Measurements from ENCODE around the gene DYSF. TPM values are rescaled to one million over a fixed set of nuclear protein-coding genes. Genes with fewer than 3 reads are reported as not detected.

The DYSF gene
- total RNA-seq, 4 donors from 2014 or later = 17.4 to 40.7 (median 18.5) TPM

DNA sequence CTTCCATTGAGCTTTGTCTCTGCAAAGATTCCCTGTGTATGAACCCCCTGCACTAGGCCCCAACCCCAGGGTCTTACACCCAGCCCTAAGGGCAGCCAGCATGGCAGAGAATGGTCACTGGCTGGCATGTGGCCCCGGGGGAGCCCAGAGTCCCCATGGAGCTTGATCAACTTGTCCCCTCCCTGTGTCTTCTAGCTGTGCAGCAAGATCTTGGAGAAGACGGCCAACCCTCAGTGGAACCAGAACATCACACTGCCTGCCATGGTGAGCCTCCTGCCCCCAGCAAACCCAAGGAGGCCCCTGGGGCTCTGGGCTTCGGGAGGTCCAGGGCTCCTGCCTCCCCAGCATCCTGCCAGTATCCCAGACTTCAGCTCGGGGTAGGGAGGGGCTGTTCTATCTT lies 81.5 kb downstream of the DYSF start:
- no peak overlapping the region for H3K4me3 ChIP-seq
- H3K9me3 ChIP-seq = no peaks in the 10 kb centered on the region
- no peaks in the 10 kb centered on the region for H3K27me3 ChIP-seq
- no peak overlapping the region for H3K27ac ChIP-seq (replicated peaks in 1 of 4)
- no peak for TF ChIP-seq POLR2A (IDR thresholded peaks at IDR 0.05; ENCODE audit: low read depth)
- TF ChIP-seq, protein P1, sequence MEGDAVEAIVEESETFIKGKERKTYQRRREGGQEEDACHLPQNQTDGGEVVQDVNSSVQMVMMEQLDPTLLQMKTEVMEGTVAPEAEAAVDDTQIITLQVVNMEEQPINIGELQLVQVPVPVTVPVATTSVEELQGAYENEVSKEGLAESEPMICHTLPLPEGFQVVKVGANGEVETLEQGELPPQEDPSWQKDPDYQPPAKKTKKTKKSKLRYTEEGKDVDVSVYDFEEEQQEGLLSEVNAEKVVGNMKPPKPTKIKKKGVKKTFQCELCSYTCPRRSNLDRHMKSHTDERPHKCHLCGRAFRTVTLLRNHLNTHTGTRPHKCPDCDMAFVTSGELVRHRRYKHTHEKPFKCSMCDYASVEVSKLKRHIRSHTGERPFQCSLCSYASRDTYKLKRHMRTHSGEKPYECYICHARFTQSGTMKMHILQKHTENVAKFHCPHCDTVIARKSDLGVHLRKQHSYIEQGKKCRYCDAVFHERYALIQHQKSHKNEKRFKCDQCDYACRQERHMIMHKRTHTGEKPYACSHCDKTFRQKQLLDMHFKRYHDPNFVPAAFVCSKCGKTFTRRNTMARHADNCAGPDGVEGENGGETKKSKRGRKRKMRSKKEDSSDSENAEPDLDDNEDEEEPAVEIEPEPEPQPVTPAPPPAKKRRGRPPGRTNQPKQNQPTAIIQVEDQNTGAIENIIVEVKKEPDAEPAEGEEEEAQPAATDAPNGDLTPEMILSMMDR (IDR thresholded peaks at IDR 0.05) = no peak
- TF ChIP-seq POLR2AphosphoS5 (IDR thresholded peaks at IDR 0.05) = no peak
- TF ChIP-seq EP300 (IDR thresholded peaks at IDR 0.05) = no peak
- intact Hi-C loops (cut with DNase I) = loop anchor here (10.0 kb wide), 1 partner anchor 1210 kb away; no protein-coding TSS in a partner anchor
- H3K36me3 ChIP-seq = peaks cover 5 to 59% (median 43%) of the 10 kb centered on the region in 4 donors
- WGBS = 85% methylated on average over 2 of the region's 4 CpGs
- DNase-seq (ENCODE audit: extremely low spot score) = no peak
- no peaks in the 10 kb centered on the region for H3K4me1 ChIP-seq

DNA sequence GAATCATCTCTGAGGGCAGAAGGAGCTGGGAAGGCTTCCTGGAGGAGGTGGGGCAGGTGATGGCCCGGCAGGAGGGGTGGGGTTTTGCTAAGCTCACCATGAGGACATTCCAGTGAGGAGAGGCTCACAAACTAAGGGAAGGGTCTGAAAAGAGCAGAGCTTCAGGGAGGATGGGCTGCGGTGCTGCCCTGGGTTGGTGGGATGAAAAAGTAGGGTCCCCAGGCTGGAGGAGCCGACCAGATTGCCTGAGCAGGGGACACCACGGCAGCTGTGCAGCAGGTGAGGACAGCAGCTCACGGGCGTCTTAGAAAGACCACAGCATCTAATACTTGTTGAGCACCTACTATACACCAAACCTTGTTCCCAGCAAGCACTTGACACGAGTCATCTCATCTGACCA lies 82.2 kb downstream of the DYSF start:
- no peak overlapping the region for H3K27ac ChIP-seq (replicated peaks in 1 of 4)
- H3K4me3 ChIP-seq = no peak overlapping the region
- TF ChIP-seq POLR2A (IDR thresholded peaks at IDR 0.05; ENCODE audit: low read depth) = no peak
- TF ChIP-seq, protein P1 (IDR thresholded peaks at IDR 0.05) = no peak
- TF ChIP-seq POLR2AphosphoS5 (IDR thresholded peaks at IDR 0.05) = no peak
- no peak for TF ChIP-seq EP300 (IDR thresholded peaks at IDR 0.05)
- DNase-seq (ENCODE audit: extremely low spot score) = no peak
- H3K27me3 ChIP-seq = no peaks in the 10 kb centered on the region
- H3K4me1 ChIP-seq = no peaks in the 10 kb centered on the region
- WGBS = 92% methylated on average over 6 of the region's 7 CpGs
- H3K36me3 ChIP-seq = peaks cover 5 to 52% (median 39%) of the 10 kb centered on the region in 4 donors
- H3K9me3 ChIP-seq = no peaks in the 10 kb centered on the region
- intact Hi-C loops (cut with DNase I) = loop anchor here (10.0 kb wide), 1 partner anchor 1209 kb away; no protein-coding TSS in a partner anchor

DNA sequence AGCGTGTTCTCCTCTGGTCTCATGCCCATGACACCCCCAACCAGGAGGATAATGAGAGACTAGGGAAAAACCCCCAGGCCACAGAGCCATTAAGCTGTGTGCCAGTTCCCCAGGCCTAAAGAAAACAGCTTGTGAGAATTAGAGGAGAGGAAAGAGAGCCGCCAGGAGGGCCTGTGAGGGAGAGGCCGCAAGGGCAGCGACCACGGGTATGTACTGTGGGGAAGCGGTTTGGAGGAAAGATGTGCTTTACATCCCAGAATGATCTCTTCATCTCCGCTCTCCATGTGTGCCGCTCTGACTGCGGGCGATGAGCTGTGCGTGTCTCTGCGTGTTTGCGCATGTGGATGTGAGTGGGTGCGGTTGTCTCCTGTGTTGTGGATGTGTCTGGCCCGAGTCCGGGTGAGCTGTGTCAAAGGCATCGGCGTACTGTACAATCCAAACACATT lies 82.9 kb downstream of the DYSF start:
- Histone ChIP-seq H3K4me1 (no peaks in the 10 kb centered on the region), H3K36me3 (peaks cover 5 to 52% (median 39%) of the 10 kb centered on the region in 4 donors), H3K9me3 (no peaks in the 10 kb centered on the region), H3K27me3 (no peaks in the 10 kb centered on the region), H3K27ac (replicated peaks in 1 of 4) (no peak overlapping the region), H3K4me3 (no peak overlapping the region)
- no peak for TF ChIP-seq POLR2AphosphoS5 (IDR thresholded peaks at IDR 0.05)
- no peak for TF ChIP-seq POLR2A (IDR thresholded peaks at IDR 0.05; ENCODE audit: low read depth)
- no peak for TF ChIP-seq EP300 (IDR thresholded peaks at IDR 0.05)
- TF ChIP-seq, protein P1 (IDR thresholded peaks at IDR 0.05) = no peak
- 93% methylated on average over 18 of the region's 18 CpGs for WGBS
- no peak for DNase-seq (ENCODE audit: extremely low spot score)
- intact Hi-C loops (cut with DNase I) = loop anchor here (10.0 kb wide), 1 partner anchor 1209 kb away; no protein-coding TSS in a partner anchor

DNA sequence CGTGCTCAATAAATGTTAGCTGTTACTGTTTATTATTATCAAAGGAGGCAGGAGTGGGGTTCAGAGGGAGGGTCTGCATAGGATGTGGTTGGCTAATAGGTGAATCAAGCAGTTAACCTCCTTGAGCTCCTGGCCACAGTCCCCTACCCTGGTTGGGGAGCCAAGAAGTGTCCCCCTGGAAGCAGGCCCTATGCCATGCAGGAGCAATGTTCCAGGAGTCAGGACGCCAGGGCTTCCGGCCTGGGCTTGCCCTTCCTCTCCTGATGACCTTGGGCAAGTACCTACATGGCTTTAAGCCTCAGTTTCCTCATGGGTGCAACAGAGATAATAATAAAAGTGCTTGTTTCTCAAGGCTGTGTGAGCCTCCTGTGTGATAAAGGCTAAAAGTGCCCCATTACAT lies 84.9 kb downstream of the DYSF start:
- Histone ChIP-seq H3K4me3 (no peak overlapping the region), H3K27ac (replicated peaks in 1 of 4) (no peak overlapping the region), H3K9me3 (no peaks in the 10 kb centered on the region), H3K36me3 (peaks cover 5 to 44% (median 33%) of the 10 kb centered on the region in 4 donors), H3K27me3 (no peaks in the 10 kb centered on the region), H3K4me1 (no peaks in the 10 kb centered on the region)
- TF ChIP-seq, protein P1 (IDR thresholded peaks at IDR 0.05) = no peak
- TF ChIP-seq POLR2A (IDR thresholded peaks at IDR 0.05; ENCODE audit: low read depth) = no peak
- no peak for TF ChIP-seq POLR2AphosphoS5 (IDR thresholded peaks at IDR 0.05)
- no peak for TF ChIP-seq EP300 (IDR thresholded peaks at IDR 0.05)
- 87% methylated on average over 3 of the region's 3 CpGs for WGBS
- DNase-seq (ENCODE audit: extremely low spot score) = no peak
- intact Hi-C loops (cut with DNase I) = loop anchor here (10.0 kb wide), 1 partner anchor 1207 kb away; no protein-coding TSS in a partner anchor
